ENCODE measurements around the gene TRIM33.

TRIM33 gene

DNA sequence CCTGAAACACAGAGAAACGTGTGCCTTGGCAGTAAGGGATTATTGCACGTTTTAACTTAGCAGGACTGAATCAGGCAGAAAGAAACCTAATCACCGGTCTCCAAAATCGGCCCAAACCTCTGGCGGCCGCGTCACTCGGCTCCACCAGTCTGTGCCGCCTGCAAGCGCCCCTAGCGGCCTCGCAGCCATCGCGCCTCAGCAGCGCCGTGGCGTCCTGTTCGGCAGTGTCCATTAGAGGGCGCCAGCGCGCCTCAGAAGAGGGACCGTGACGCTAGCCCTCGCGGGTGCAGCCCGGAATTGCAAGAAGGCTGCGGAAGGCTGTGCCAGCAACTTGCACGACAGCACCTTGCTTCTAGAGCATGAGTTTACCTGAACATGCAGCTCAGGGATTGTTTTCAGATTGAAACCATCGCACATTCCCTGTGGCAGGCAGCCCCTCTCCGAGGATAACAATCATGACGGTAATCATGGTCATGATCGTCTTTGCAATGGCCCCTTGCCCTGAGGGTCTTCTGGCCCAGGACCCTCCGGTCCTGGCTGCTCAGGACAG is 164.4 kb downstream of the TRIM33 start:
- DNase-seq = peak; percentile 87 to 96 (median 94)

GRCh38 chr1:114345930-114346479 is 165.0 kb downstream of the TRIM33 start:
- no peak for DNase-seq

DNA sequence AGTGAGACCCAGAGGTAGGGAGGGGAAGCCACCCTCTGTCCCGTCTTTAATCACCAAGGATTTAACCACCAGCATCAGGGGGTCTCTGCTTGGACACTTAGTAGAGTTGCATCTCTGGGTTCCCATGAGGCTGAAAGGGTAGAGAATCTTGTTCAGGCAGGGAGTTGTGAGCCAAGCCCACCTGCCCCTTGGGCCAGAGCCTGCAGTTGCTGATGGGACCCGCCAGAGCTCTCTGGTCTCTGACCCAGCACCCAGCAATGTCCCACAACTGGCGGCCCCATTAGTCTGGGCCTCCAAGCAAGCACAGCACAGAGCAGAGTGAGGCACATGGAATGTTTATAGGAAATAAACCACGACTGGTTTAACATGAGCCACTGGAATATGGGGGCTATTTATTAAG is 166.3 kb downstream of the TRIM33 start:
- DNase-seq = no peak
